ENCODE data around the gene ORAI1. TPM values are rescaled to one million over a fixed set of nuclear protein-coding genes. Genes with fewer than 3 reads are reported as not detected.

The ORAI1 gene
- total RNA-seq, 1 experiment from 2014 or later: 33.9 TPM

DNA sequence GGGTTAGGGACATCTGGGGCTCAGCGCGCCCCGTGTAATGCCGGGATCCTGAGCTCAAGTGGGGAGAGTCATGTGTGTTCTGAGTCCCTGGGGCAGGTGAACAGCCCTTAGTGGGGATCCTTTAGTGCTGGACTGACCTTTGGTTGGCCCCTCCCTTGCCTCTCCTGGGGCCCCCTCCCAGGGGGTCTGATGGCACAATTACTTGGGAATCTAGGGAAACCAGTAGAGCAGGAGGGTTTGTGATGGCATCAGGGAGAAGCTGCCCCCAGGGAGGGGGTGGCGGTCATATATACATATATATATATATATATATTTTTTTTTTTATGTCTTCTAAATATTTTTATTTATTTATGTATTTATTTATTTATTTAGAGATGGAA lies 43.2 kb downstream of the ORAI1 start, which contains the start of gene MORN3:
Gene MORN3 (minus strand): TSS at position 134 of the 380 bp plus-strand sequence. CDS start 171 bp downstream, outside the sequence.
- H3K9me3 ChIP-seq: no peaks in the 10 kb centered on the region
- Mint-ChIP-seq H3K9me3 (ENCODE audit: unreplicated experiment) (no peaks in the 10 kb centered on the region), H3K4me1 (ENCODE audit: low read depth, unreplicated experiment) (peaks cover 17% of the 10 kb centered on the region), H3K27me3 (ENCODE audit: insufficient read depth, unreplicated experiment) (no peaks in the 10 kb centered on the region), H3K27ac (ENCODE audit: unreplicated experiment) (peak within 1 kb of the TSS; percentile 91), H3K4me3 (ENCODE audit: unreplicated experiment) (peak within 1 kb of the TSS; percentile 86), H3K36me3 (ENCODE audit: insufficient read depth, unreplicated experiment) (peaks cover 26% of the 10 kb centered on the region)
- no TSS peak for BruUV-seq (replicated peaks)
- H3K27me3 ChIP-seq (replicated peaks; ENCODE audit: control insufficient read depth, insufficient read depth, low read length): no peaks in the 10 kb centered on the region
- peak within 1 kb of the TSS; percentile 33 for H3K4me3 ChIP-seq (ENCODE audit: low read depth, low read length)
- intact Hi-C loops (cut with micrococcal nuclease; ENCODE audit: unreplicated experiment): loop anchor here (1.0 to 2.0 kb wide), 2 partner anchors 13 to 43 kb away; partner anchors contain the start of gene ORAI1
- POLR2A ChIA-PET: interaction anchor here (0.5 to 2.2 kb wide), 4 partner anchors 42 to 194 kb away, joined by 3 to 11 read pairs (median 6); no protein-coding TSS in a partner anchor
- CTCF ChIA-PET: interaction anchor here (1.1 to 2.4 kb wide), 10 partner anchors 17 to 223 kb away, joined by 3 to 93 read pairs (median 4); partner anchors contain the start of gene ORAI1
- no peak for TF ChIP-seq CTCF (IDR thresholded peaks at IDR 0.05; ENCODE audit: insufficient read depth in 1 of 2, low read depth in 1 of 2, low read length in 1 of 2, severe bottlenecking in 1 of 2, unreplicated experiment in 1 of 2)
- H3K36me3 ChIP-seq (ENCODE audit: control insufficient read depth, insufficient read depth, low read length): no peaks in the 10 kb centered on the region
- peak; percentile 85 to 86 for DNase-seq
- peaks cover 23% of the 10 kb centered on the region for H3K4me1 ChIP-seq

GRCh38 chr12:121673013-121673511 lies 46.7 kb downstream of the ORAI1 start:
- peaks cover 20% of the 10 kb centered on the region for H3K36me3 Mint-ChIP-seq (ENCODE audit: insufficient read depth, unreplicated experiment)
- H3K9me3 ChIP-seq: no peaks in the 10 kb centered on the region
- H3K4me1 ChIP-seq: peaks cover 23% of the 10 kb centered on the region
- BruUV-seq (replicated peaks): no TSS peak
- peak overlapping the region; percentile 32 for H3K4me3 ChIP-seq (ENCODE audit: low read depth, low read length)
- TF ChIP-seq CTCF (IDR thresholded peaks at IDR 0.05; ENCODE audit: insufficient read depth in 1 of 2, low read depth in 1 of 2, low read length in 1 of 2, severe bottlenecking in 1 of 2, unreplicated experiment in 1 of 2): no peak
- DNase-seq: peak in 1 of 2 experiments; percentile 28
- no peaks in the 10 kb centered on the region for H3K27me3 ChIP-seq (replicated peaks; ENCODE audit: control insufficient read depth, insufficient read depth, low read length)
- H3K4me3 Mint-ChIP-seq (ENCODE audit: unreplicated experiment): peak overlapping the region; percentile 75
- H3K27ac Mint-ChIP-seq (ENCODE audit: unreplicated experiment): peak overlapping the region; percentile 94
- intact Hi-C loops (cut with micrococcal nuclease; ENCODE audit: unreplicated experiment): no loop called here
- peaks cover 17% of the 10 kb centered on the region for H3K4me1 Mint-ChIP-seq (ENCODE audit: low read depth, unreplicated experiment)
- CTCF ChIA-PET: interaction anchor here (1.0 kb wide), 1 partner anchor 121 kb away, joined by 3 read pairs; no protein-coding TSS in a partner anchor
- POLR2A ChIA-PET: interaction anchor here (1.5 kb wide), 1 partner anchor 14 kb away, joined by 9 read pairs; no protein-coding TSS in a partner anchor
- no peaks in the 10 kb centered on the region for H3K27me3 Mint-ChIP-seq (ENCODE audit: insufficient read depth, unreplicated experiment)
- H3K36me3 ChIP-seq (ENCODE audit: control insufficient read depth, insufficient read depth, low read length): no peaks in the 10 kb centered on the region
- no peaks in the 10 kb centered on the region for H3K9me3 Mint-ChIP-seq (ENCODE audit: unreplicated experiment)

- ChIA-PET POLR2A (no interaction called here), CTCF (no interaction called here)
- Histone ChIP-seq H3K27me3 (replicated peaks; ENCODE audit: control insufficient read depth, insufficient read depth, low read length) (no peaks in the 10 kb centered on the region), H3K4me1 (peaks cover 15% of the 10 kb centered on the region), H3K4me3 (ENCODE audit: low read depth, low read length) (no peak overlapping the region), H3K36me3 (ENCODE audit: control insufficient read depth, insufficient read depth, low read length) (no peaks in the 10 kb centered on the region), H3K9me3 (no peaks in the 10 kb centered on the region)
- H3K36me3 Mint-ChIP-seq (ENCODE audit: insufficient read depth, unreplicated experiment): peaks cover 14% of the 10 kb centered on the region
- H3K4me3 Mint-ChIP-seq (ENCODE audit: unreplicated experiment): no peak overlapping the region
- peaks cover 17% of the 10 kb centered on the region for H3K4me1 Mint-ChIP-seq (ENCODE audit: low read depth, unreplicated experiment)
- intact Hi-C loops (cut with micrococcal nuclease; ENCODE audit: unreplicated experiment): no loop called here
- no peak for DNase-seq
- H3K9me3 Mint-ChIP-seq (ENCODE audit: unreplicated experiment): no peaks in the 10 kb centered on the region
- no peaks in the 10 kb centered on the region for H3K27me3 Mint-ChIP-seq (ENCODE audit: insufficient read depth, unreplicated experiment)
- H3K27ac Mint-ChIP-seq (ENCODE audit: unreplicated experiment): no peak overlapping the region
- no peak for TF ChIP-seq CTCF (IDR thresholded peaks at IDR 0.05; ENCODE audit: insufficient read depth in 1 of 2, low read depth in 1 of 2, low read length in 1 of 2, severe bottlenecking in 1 of 2, unreplicated experiment in 1 of 2)
- BruUV-seq (replicated peaks): no TSS peak
Measured at GRCh38 chr12:121676190-121676589, 49.9 kb downstream of the ORAI1 start.
